Loucy (cell line): ENCODE data around the gene TGIF2.
A peak's percentile ranks its signal among the peaks of the same experiment; 100 is the strongest.

Source experiments
- H2AFZ ChIP-seq: fragments of 200-600 bp; sonication (generic); 2 replicates; pipeline ENCODE4 v1.6.0; 2016; ENCODE audit warnings: antibody characterized with exemption, mild to moderate bottlenecking, low read length, moderate library complexity
- H3F3A ChIP-seq: fragments of 200-600 bp; 2 replicates; pipeline ENCODE4 v1.6.0; 2016; ENCODE audit warnings: antibody characterized with exemption, low read depth, mild to moderate bottlenecking
- H3K27me3 ChIP-seq: fragments of 200-600 bp; sonication (generic); 2 replicates; pipeline ENCODE4 v1.6.1; 2014; ENCODE audit warnings: low read length, mild to moderate bottlenecking; ENCODE audit not compliant: insufficient read depth, poor library complexity, severe bottlenecking
- H3K36me3 ChIP-seq: fragments of 200-600 bp; sonication (generic); 2 replicates; pipeline ENCODE4 v1.6.1; 2016; ENCODE audit warnings: low read length; ENCODE audit not compliant: insufficient read depth
- H3K4me1 ChIP-seq: fragments of 200-600 bp; sonication (generic); 2 replicates; pipeline ENCODE4 v1.5.1; 2014; ENCODE audit warnings: low read length, mild to moderate bottlenecking; ENCODE audit not compliant: insufficient read depth, poor library complexity, severe bottlenecking
- H3K4me2 ChIP-seq: fragments of 200-600 bp; sonication (generic); 2 replicates; pipeline ENCODE4 v1.6.0; 2014; ENCODE audit warnings: antibody characterized with exemption, low read length, low read depth, mild to moderate bottlenecking; ENCODE audit not compliant: poor library complexity, severe bottlenecking
- H3K4me3 ChIP-seq: fragments of 200-600 bp; sonication (generic); 2 replicates; pipeline ENCODE4 v1.5.1; 2014; ENCODE audit warnings: low read length, mild to moderate bottlenecking, mixed read lengths; ENCODE audit not compliant: poor library complexity, severe bottlenecking
- H3K79me2 ChIP-seq: fragments of 200-600 bp; sonication (generic); 2 replicates; pipeline ENCODE4 v1.6.1; 2014; ENCODE audit warnings: low read length; ENCODE audit not compliant: insufficient read depth
- H3K9ac ChIP-seq: fragments of 200-600 bp; sonication (generic); 2 replicates; pipeline ENCODE4 v1.6.0; 2014; ENCODE audit warnings: mild to moderate bottlenecking, low read depth, low read length, moderate library complexity; ENCODE audit not compliant: poor library complexity, severe bottlenecking
- H3K9me2 ChIP-seq: fragments of 200-600 bp; sonication (generic); replicated peaks from 2 replicates; pipeline ENCODE4 v1.6.1; 2016; ENCODE audit warnings: low read depth, low read length, mixed read lengths
- H3K9me3 ChIP-seq: fragments of 200-600 bp; sonication (generic); 2 replicates; pipeline ENCODE4 v1.6.1; 2014; ENCODE audit warnings: mild to moderate bottlenecking, antibody characterized with exemption, low read length, low read depth; ENCODE audit not compliant: insufficient read depth
- H4K20me1 ChIP-seq: fragments of 200-600 bp; sonication (generic); 2 replicates; pipeline ENCODE4 v1.6.0; 2014; ENCODE audit warnings: antibody characterized with exemption, low read length, mild to moderate bottlenecking; ENCODE audit not compliant: insufficient read depth, poor library complexity, severe bottlenecking
- EZH2phosphoT487 ChIP-seq: fragments of 200-600 bp; IDR thresholded peaks from 2 replicates; pipeline ENCODE4 v1.6.1; 2018; ENCODE audit warnings: antibody characterized with exemption, mild to moderate bottlenecking, moderate library complexity, borderline replicate concordance
- TF ChIP-seq, protein P1 (sequence below): fragments of 200-600 bp; sonication (generic); conservative IDR thresholded peaks from 2 replicates; pipeline ENCODE4 v1.5.1; 2014; ENCODE audit warnings: mild to moderate bottlenecking, antibody characterized with exemption, low read length

The TGIF2 gene

DNA sequence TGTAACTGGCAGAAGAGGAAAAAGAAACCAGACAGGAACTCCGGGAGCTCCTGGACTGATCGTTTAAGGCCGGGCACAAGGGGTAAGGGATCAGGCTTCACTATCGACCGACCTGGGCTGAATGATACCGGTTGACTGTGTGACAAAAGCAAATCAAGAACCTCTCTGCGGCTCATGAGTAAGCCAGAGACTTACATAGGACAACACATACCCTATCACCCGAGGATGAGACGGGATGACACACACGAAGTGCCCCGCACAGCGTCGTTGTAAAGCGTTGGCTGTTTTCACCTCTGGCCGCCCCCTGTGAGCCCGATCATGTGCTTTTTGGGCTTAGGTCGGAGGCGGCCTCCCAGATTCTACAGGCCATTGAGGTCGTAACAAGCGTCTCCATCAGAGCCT is 695 bp upstream of the TGIF2 start:
- H3K79me2 ChIP-seq: peaks cover 41% of the 10 kb centered on the region
- H3K4me2 ChIP-seq: peak overlapping the region; percentile 59
- H3K9ac ChIP-seq: peak overlapping the region; percentile 24
- H4K20me1 ChIP-seq: peaks cover 21% of the 10 kb centered on the region
- peak overlapping the region; percentile 99 for H3K4me3 ChIP-seq
- no peaks in the 10 kb centered on the region for H3K9me2 ChIP-seq
- H3K36me3 ChIP-seq: no peaks in the 10 kb centered on the region
- H3K27me3 ChIP-seq: peaks cover 6% of the 10 kb centered on the region
- H3K4me1 ChIP-seq: peaks cover 33% of the 10 kb centered on the region
- H3K9me3 ChIP-seq: no peaks in the 10 kb centered on the region
- H2AFZ ChIP-seq: peak overlapping the region; percentile 61
- TF ChIP-seq, protein P1, sequence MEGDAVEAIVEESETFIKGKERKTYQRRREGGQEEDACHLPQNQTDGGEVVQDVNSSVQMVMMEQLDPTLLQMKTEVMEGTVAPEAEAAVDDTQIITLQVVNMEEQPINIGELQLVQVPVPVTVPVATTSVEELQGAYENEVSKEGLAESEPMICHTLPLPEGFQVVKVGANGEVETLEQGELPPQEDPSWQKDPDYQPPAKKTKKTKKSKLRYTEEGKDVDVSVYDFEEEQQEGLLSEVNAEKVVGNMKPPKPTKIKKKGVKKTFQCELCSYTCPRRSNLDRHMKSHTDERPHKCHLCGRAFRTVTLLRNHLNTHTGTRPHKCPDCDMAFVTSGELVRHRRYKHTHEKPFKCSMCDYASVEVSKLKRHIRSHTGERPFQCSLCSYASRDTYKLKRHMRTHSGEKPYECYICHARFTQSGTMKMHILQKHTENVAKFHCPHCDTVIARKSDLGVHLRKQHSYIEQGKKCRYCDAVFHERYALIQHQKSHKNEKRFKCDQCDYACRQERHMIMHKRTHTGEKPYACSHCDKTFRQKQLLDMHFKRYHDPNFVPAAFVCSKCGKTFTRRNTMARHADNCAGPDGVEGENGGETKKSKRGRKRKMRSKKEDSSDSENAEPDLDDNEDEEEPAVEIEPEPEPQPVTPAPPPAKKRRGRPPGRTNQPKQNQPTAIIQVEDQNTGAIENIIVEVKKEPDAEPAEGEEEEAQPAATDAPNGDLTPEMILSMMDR: no peak
- no peak for TF ChIP-seq EZH2phosphoT487
- peaks cover 18% of the 10 kb centered on the region for H3F3A ChIP-seq

DNA sequence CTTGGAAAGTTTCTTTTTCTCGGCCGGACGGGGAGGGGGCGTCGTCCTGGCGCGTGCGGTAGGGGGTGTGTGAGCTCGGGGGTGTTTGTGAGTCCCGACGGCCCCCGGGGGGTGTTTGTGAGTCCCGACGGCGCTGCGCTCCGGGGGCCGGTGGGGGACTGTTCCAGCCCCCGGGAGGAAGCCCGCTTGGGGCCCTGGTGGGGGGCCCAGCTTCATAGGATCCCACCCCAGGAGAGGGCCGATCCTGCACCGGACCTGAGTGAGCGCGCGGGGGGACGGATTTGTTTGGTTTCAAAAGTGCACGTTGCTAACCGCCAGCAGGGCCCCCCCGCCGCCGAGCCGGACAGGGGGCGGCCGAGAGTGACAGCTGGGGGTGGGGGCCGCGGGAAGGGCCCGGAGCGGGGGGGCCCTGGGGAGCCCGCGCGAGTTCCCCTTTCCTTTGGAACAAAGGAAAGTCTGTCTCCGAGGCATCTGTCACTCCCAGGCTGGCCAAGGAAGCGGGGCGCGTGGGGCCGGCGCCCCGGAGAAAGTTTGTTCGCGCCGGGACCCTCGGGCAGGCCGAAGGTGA is 485 bp downstream of the TGIF2 start:
- Histone ChIP-seq H2AFZ (peak overlapping the region; percentile 77), H3K9ac (peak overlapping the region; percentile 100)

DNA sequence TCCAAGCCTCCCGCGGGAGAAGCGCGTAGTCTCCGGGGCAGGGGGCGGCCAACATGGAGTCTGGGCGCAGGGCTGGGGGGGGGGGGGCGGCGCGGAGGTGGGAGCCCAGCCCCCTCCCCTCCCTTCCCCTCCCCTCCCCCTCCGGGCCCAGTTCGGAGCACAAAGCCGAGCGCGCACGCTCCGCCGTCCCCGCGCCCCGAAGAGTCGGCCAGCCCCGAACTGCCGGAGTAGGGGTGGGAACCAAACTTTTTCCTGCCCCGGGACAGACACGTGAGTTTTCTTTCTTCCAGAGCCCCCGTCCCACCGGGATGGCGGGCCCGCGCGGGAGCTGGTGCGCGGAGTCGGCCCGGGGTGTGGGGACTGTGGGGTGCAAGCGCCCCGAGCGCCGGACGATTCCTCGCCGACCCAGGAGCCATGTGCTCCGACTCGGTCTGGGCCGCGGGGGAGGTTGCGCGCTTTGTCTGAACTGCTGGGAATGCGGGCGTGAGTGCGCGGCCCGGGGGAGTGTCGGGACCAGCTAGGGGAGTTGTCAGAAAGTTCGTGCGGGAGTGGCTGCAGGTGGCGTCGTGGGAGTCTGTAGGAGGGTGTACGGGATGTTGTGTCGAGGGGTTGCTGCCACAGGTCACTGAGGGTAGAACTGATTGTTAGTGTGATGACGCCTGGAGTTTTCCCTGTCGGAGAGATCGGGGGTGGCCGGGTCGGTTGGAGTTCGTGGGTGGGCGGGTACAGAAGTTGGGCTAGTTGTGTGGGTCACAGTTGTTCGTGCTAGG is 1.2 kb downstream of the TGIF2 start:
- peaks cover 13% of the 10 kb centered on the region; the same call in 1 of the 2 replicates for H3K36me3 ChIP-seq
- H3K4me1 ChIP-seq: peaks cover 41% of the 10 kb centered on the region
- peaks cover 6% of the 10 kb centered on the region for H3K27me3 ChIP-seq
- peak overlapping the region; percentile 99 for H3K4me3 ChIP-seq
- H3F3A ChIP-seq: peaks cover 18% of the 10 kb centered on the region
- H4K20me1 ChIP-seq: peaks cover 34% of the 10 kb centered on the region
- H3K9me2 ChIP-seq: no peaks in the 10 kb centered on the region
- H3K79me2 ChIP-seq: peaks cover 54% of the 10 kb centered on the region
- no peaks in the 10 kb centered on the region for H3K9me3 ChIP-seq
- H2AFZ ChIP-seq: peak overlapping the region; percentile 81
- TF ChIP-seq, protein P1: no peak
- TF ChIP-seq EZH2phosphoT487: no peak
- H3K4me2 ChIP-seq: peak overlapping the region; percentile 89
- peak overlapping the region; percentile 100 for H3K9ac ChIP-seq

More for the DNA sequence above, 485 bp downstream of the TGIF2 start:
- peaks cover 18% of the 10 kb centered on the region for H3F3A ChIP-seq
- H3K4me2 ChIP-seq: peak overlapping the region; percentile 89
- H3K36me3 ChIP-seq: peaks cover 6% of the 10 kb centered on the region; the same call in 1 of the 2 replicates
- H3K27me3 ChIP-seq: peaks cover 6% of the 10 kb centered on the region
- peak overlapping the region; percentile 99 for H3K4me3 ChIP-seq
- peaks cover 33% of the 10 kb centered on the region for H4K20me1 ChIP-seq
- H3K9me2 ChIP-seq: no peaks in the 10 kb centered on the region
- H3K9me3 ChIP-seq: no peaks in the 10 kb centered on the region
- peaks cover 52% of the 10 kb centered on the region for H3K79me2 ChIP-seq
- H3K4me1 ChIP-seq: peaks cover 41% of the 10 kb centered on the region
- no peak for TF ChIP-seq EZH2phosphoT487
- TF ChIP-seq, protein P1: no peak
